A204.1 (cell line): ENCODE measurements around the gene TOMM70.
A peak's percentile ranks its signal among the peaks of the same experiment; 100 is the strongest.

Source experiments
- FAIRE-seq: peaks from 2 replicates; lab custom pipeline; 2012; peaks lifted over from hg19 to GRCh38; lab: Jason Lieb, UNC

TOMM70 gene

DNA sequence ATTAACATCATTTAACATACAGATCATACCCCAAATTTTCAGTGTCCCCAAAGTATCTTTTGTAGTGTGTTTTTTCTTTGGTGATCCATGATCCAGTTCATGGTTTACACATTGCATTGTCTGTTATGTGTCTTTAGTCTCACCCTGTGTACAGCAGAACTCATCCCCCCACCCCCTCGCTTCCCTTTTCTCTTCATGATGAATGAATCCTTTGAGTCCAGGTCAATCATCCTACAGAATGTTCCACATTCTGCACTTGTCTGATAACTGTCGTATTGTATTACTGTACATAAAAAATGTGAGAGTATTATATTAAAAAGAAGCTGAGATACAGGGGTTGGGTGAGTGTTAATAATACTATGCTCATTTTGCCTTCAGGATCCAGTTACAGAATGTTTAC, 80.9 kb downstream of the TOMM70 start:
- no peak for FAIRE-seq

DNA sequence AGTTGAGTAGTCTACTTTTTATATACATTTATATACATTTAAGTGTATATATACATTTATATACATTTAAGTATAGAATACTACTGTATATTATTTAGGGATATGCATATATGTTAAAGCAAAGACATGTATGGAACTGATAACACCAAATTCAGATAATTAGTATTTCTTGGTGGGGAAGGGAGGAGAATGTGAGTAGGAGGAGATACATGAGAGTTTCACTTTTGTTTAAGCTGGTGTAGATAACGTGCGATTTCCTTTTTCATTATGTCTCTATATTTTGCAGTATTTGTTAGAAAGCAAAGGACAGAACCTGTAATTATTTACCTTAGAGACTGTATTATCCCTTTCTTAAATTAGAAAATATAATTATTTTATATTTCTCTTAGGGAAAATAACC, 83.0 kb downstream of the TOMM70 start:
- no peak for FAIRE-seq

DNA sequence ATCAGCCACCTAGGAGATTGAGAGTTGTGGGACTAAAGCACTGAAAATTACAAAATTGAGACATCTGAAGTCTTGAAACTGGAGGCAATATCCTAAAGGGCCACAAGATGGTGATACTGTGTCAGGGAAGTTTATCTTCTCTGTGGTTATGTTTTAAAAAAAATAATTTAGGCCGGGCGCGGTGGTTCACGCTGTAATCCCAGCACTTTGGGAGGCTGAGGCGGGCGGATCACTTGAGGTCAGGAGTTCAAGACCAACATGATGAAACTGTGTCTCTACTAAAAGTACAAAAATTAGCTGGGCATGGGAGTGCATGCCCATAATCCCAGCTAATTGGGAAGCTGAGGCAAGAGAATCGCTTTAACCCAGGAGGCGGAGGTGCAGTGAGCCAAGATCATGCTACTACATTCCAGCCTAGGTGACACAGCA, 84.2 kb downstream of the TOMM70 start:
- peak; percentile 49 for FAIRE-seq
